Muscle of arm (tissue), 12 donors: ENCODE results near the gene EXOC4. TPM values are rescaled to one million over a fixed set of nuclear protein-coding genes. Genes with fewer than 3 reads are reported as not detected.

Source experiments
- DNase-seq: peaks from one replicate; pipeline ENCODE4 v3.0.0-alpha.2; 2013
- polyA plus RNA-seq, 12 donors: library from polyadenylated mRNA; unstranded; fragments of 120-200 nt; gene quantifications; one replicate each; pipeline ENCODE4 v1.2.1, GENCODE V29; 2013; ENCODE audit not compliant: insufficient read length in 12 of 12

The EXOC4 gene
- polyA plus RNA-seq, 12 donors, result 25.2 to 79.1 (median 55.5) TPM; not detected in 1

DNA sequence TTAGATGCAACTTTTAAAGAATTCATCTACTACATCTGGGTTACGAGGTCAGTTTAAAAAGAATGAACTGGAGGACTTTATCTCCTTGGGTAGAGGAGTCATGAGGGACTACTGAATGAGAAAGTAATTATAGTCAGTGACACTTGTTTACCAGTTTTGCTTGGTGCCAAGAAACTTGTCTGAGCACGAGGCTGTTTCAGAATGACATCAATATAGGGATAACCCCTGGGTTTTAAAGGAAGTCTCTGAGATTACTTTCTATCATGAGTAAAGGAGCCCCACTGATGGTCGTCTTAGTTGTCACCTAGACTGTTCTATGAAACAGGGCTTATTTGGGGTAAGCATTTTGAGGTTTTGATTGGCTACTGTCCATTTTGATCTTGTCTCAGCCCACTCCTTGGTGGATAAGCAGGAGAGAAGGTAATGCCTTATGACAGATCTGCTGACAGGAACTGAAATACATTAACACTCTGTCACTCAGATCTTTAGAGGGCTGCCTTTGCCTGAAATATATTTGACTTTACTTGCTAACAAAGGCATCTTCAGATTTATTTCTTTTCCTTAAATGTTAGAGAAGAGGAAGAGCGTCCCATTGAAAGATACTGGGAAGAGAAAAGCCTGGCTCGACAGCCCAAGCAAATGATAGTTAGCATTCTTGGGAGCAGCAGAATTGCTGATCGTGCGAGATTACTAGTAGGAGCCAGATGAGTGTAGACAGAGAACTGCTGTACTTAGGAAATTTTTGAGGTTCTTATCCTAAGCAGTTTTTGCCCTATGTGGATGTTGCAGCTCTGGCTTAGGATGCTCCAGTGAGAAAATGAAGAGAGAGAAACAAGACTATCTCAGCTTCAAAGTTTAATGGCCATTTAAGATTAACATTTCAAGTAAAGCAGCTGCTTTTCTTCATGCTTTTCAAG is 575.1 kb downstream of the EXOC4 start:
- no peak for DNase-seq

DNA sequence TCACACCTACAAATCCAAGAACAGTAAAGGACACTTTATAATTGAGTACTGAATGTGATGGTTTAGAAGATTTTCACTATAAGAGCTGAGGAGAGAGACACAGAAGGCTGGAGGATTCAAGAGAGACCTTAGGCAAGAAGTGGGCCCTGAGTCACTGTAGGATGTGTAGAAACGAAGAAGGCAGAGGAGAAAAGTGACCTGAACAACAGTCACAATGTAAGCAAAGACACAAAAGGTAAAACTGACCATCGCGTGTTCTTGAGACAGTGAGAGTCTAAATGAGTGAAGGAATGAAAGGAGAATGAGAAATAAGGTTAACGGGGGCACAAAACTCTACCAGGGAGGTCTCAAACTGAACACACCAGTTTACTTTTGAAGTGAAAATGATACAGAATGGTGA is 576.0 kb downstream of the EXOC4 start:
- no peak for DNase-seq

DNA sequence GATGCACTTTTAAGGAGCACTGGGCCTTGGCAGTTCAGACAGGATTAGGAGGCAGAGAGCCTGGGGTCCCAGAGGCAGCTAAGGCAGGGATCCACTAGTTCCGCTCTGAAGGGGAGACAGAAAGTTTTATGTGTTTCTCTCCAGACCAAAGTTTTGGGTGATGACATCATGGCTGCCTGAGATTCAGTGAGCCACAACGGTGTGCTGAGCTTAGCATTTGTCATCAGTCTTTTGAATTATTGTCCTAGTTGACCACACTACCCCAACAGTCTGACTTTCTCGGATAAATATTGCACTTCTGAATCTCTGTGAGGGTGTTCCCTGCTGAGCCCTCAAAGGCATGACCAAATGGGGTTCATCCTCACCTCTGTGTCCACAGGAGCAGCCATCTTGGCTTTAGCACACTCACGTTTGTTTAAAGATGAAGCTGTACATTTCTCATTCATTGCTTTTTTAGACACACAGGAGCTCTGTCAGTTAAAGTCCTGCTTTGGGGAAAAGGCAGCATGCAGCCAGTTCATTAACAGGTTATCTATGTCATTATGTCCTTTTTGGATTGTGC is 576.5 kb downstream of the EXOC4 start:
- DNase-seq, result no peak

DNA sequence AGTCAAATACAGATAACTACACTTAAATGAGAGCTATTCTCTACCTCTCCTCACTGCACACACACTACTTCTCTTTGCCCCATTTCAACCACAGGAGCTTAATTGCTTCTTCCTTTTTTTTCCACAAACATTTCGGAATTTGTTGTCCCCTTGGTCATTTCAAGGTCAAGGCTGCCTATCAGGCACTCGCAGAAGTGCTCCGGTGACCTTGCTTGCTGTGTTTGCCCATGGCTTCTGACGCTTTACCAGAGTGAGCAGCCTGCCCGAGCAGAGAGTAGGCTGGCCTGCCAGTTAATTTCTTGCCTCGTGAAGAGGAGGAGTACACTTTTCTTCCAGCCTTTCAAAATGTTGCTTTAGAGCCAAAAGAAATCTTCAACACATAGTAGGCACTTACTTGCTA is 577.2 kb downstream of the EXOC4 start:
- DNase-seq, result no peak

DNA sequence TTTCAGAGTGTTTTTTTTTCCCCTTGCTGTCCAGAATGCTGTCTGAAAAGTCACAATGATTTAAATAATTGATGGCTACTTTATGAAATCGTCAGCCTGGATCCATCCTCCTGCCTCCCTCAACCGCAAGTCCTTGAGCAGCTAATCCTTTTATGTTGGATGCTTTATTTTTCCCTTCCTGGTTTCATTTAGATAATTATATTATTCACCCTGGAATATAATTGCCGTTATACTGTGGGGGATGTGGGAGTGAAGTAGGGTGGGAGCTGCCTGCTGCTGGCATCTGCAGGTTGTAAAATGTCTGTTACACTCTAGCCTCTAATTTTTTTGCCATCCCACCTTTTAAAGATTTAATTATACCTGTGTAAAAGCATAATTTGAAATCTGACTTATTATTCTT is 583.8 kb downstream of the EXOC4 start:
- no peak for DNase-seq

DNA sequence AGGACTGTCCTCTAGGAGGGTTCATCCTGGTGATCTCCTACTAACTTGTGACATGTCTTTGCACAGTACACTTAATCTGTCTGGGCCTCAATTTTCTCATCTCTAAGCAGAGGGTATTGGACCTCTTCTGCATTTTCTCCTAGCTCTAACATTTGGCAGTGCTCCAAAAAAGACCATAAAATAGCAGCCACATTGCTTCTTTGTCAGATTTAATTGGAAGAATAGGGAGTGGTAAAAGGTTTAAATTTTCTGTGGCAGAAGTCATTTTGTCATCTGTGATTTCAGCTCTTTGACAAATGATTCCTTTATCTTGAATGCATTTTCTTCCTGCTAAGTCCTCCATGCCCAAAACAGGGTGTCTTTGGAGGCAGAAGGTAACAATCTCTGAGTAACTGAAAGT is 584.3 kb downstream of the EXOC4 start:
- no peak for DNase-seq

DNA sequence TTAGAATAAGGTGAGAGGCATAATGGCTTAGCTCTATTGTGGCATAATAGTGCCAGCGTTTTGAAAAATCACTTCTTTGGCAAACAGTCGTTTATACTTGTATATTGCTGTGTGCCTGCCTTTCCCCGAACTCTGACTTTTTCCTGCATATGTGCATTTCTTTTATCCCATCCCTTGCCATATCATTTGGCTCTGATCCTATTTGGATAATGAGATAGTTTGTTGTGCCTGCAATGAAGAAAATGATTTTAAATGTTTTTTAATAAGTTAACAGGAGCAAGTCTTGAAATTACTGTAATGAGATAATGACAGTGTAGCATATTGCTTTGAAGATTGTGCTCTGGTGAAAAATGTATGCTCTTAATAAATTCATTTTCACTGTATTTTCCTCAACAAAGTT is 586.2 kb downstream of the EXOC4 start:
- no peak for DNase-seq

DNA sequence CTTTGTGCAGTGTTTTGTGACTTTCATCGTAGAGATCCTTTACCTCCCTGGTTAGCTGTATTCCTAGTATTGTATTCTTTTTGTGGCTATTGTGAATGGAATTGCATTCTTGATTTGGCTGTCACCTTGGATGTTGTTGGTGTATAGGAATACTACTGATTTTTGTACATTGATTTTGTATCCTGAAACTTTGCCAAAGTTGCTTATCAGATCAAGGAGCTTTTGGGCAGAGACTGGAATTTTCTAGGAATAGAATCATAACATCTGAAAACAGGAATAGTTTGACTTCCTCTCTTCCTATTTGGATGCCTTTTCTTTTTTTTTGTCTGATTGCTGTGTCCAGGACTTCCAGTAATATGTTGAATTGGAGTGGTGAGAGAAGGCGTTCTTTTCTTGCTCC is 590.5 kb downstream of the EXOC4 start:
- no peak for DNase-seq

DNA sequence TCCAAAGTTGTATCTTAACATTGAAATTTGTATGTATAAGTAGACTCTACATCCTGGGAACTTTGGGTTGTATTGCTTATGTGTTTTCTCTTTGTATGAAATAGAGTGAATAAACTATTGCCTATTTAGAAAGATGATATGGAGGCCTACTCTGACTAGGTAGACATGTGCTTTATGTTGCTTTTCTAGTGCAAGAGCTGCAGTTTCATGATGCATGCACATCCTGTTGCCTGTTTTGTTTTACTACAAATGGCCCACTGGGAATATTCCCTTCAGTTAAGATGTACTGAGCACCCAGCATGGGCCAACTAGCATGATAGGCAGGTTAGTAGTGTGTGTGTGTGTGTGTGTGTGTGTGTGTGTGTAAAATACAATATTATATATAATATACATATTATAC is 592.1 kb downstream of the EXOC4 start:
- no peak for DNase-seq

DNA sequence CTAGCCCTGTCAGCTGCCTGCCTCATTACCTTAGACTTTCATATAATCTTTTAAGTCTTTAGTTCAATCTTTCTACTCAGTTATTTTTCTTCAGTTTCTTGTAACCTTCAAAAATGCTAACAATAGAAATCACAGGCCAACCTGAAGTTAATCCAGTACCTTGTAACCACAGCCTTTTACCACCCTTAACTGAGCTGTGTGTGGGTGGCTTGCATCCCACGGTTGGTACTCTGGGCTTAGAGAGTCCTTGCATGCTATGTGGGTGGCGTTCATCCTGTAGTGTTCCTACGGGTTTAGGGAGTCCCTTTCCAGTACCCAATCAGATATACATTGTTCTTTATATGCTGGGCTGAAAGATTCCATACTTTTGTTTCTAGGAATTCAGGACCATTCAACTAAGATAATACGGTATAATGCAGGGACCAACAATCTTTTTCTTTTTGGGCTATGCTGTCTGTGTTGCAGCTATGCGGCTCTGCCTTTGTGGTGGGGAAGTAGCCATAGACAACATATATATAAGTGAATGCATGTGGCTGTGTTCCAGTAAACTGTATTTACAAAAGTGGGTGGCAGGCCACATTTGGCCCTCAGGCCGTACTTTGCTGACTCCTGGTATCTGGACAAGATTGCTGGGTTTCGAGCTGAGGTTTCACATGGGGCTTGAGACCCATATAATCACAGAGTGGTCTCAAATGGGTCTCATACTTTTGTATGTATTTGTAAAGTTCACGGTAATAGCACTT is 593.5 kb downstream of the EXOC4 start:
- no peak for DNase-seq

DNA sequence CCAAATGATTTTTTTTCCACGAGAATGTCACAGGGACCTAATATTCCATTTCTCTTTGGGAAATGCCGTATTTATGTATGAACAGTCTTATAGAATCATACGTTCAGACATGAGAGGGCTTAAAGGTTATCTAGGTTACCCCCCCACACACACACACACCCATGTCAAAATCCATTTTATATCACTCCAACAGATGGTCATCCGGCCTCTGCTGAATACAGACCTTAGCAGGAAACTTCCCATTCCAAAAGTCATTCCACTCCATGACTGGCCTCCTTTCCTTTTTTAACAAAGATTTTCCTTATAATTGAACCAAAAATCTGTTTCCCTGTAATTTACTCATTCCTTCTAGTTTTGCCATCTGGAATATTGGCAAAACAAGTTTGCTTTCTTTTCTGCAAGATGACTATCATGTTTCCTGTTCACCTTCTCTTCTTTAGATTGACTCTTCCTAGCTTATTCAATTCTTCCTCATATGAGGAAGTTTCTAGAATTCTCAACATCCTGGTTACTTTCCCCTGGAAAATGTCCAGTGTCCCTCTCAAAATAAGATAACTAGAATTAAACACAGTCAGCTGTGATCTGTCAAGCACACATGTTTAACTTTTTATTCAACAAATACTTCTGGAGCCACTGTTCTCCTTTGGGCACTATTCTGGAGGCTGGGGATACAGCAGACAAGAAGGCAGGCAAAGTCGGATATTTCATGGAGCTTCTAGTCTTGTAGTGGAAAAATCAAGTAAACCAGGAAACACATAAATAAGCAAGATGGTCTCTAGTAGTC is 597.8 kb downstream of the EXOC4 start:
- DNase-seq, result no peak

DNA sequence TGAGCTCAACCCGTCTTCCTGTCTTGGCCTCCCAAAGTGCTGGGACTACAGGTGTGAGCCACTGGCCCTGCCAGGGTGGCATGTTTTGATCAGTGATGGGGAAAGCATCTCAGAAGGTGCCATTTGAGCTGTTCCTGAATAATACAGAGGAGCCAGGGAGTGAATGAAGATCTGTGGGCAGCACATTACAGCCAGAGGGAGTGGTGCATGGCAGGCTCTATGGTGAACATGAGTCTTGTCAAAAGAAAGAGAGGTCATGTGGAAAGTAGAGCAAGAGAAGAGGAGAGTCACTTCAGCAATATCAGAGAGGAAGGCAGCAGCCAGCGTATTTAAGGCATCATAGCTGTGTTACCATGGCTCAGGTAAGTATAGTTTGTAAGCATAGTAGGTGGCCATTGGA is 598.5 kb downstream of the EXOC4 start:
- no peak for DNase-seq

DNA sequence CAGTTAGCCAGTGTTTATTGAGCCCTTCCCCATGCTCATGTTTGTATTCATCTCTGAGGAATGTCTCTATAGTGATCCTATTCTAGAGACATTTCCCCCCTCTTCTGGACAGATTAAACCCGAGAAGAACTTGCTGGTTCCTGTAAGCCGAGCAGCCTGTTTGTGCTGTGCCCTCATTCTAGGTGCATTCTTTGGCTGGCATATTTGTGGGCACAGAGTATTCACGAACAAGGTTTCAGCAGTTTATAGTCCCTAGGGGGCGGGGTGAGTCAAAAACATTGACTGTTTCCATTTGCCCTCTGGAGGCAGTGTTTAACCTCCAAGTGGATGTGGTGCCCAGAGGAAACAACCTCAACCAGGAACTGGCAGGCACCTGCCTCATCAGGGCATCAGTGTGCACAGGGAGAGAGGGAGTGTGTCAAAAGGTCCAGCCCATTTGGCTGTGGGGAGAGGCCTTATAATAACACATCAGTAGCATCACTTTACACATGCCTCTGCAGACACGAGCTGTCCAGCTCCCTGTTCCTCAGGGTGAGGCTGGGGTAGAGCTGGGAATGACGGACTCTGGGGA is 600.9 kb downstream of the EXOC4 start:
- DNase-seq, result no peak

DNA sequence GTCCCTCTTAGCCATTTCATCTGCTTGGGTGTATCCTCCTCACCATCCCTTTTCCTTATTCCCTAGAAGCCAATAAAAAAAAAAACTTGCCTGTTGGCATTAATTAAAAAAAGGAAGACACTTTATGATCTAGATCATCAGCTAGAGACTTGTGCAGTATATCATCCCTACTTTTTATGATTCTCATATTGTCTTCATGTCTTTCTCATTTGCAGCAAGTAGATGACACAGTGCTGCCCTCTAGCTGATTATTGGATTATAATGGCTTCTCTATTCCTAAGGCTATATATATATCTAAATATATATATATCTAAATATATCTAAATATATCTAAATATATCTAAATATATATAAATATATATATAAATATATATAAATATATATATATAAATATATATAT is 601.9 kb downstream of the EXOC4 start:
- peak; percentile 43 for DNase-seq

DNA sequence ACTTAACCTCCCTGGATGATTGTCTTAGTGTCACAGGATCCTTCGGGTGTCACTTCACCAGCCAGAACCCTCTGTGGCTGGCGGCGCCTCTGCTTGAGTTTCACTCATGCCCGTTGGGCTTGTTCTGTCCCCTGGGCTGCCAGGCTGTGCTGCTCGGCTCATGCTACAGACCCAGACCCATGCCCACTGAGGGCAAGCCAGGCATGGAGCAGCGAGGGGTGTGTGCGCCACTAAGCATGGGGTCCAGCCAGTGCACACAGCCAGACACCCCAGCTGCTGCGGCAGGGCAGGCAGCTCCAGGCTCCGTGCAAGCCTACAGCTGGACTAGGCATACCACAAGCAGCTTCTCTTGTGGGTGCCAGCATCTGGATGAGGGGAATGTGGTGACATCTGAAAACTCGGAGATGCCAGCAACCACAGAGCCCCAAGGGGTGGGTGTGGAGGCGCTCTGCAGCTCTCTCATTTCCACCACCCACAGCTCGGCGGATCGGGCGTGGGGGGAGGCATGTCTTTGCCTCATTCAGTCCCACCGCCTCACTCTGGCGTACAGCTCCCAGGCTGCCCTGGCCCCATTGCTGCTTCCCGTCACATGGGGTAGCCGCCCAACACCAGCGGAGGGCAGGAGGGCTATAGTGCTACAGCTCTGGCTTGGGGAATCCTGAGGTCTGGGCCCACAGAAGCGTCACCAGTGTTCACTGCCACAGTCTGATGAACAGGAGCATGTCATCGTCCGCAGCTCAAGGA is 604.7 kb downstream of the EXOC4 start:
- no peak for DNase-seq

DNA sequence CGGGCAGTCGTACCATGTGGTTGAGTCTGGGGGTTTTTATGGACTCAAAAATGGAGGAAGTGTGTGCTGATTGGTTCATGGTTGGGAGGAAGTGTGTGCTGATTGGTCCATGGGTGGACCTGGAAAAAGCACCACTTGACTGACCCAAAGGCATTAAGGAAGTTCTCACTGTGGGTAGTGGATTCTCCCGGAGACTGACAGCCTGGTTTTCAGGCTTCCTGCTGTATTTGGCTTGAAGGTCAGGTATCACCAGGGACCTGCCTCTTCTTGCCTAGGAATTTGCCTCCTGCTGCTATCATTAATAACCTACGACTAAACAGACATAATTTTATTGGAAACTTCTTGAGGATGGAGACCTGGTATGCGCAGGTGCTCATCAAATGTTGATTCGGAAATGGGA is 605.4 kb downstream of the EXOC4 start:
- no peak for DNase-seq

DNA sequence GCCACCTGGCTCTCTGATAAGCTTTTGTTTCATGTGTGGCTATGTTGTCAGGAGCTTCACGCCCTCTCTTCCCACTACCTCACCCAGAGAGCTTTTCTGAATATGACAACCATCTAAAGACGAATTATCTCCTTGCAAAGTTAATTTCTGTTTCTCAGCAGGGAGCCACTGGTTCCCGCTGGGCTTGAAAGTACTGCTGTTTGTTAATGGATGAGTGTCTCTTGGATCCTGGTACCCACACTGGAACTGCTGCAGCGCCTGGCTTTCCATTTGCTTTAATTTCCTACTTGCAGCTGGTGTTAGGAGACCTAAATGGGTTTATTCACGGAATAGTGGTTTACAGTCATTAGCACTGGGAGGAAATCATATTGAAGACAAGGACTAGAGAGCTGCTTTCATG is 606.4 kb downstream of the EXOC4 start:
- no peak for DNase-seq

DNA sequence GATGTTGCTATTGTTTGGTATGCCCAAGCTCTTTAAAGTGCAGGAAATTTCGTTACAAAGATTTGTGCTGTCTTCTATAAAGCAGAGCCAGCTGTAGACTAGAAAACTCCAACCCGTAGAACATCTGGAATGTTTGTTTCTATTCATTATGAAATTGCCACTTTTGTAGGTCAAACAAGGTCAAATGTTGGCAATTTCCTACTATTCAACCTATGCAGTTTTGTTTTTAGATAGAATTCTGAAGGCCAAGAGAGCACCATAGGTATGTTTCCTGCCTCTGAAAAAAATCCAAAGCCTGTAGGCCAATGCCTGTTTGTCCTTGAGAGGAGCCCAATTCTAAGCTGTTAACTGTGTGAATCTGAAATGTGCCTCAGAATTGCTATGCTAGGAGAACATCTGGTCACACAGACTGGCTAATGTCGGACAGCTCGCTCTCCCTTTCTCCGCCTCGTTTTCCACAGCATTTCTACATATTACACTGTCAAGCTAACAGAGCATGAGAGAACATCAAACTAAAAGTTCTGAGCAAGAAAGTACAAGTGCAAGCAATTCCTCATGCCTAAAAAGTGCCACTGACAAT is 607.1 kb downstream of the EXOC4 start:
- DNase-seq, result no peak

DNA sequence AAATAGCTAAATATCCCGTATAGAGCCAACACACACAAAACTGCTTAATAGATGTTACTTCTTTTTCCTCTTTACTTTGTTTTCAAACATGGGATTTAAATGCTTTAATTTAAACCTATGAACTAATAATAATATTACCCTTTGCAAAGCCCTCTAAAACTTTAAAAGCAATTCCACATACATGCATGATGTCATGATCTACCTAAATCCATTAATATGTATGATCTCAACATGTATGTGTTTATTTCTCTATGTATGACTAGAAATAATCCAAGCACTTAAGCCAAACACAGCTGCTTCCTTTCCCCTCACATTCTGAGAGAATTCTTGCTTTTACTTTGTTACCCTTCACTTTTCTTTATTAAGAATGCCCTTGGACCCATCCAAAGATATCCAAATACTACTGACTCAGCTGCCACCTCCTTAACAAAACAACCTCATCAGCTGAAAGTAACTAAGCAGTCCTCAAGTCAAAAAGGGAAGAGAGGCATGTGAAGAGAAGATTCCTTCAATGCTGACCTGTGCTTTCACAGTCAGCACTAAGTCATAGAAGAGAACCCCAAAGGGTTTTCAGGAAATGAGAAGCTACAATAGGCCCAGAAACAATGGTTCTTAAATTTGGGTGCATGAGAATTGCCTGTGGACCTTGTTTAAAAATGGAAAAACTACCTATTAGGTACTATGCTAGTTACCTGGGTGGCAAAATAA is 607.9 kb downstream of the EXOC4 start:
- DNase-seq, result no peak

DNA sequence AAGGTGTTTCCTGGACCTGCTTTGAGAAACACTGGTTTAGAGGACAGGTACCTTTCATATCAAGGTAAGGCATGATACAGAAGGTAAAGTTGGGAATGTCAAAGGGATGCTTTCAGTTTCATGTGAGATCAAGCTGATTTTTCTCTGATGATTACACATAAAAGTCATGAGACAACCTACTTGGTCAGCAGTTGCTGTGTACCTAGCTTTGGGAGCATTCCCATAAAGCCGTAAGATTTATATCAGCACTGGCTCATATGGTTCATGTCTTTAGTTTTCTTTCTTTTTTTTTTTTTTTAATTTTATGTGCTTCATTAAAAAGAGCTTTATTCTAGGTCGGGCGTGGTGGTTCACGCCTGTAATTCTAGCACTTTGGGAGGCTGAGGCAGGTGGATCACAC is 609.0 kb downstream of the EXOC4 start:
- no peak for DNase-seq
